NCI-H2196 treated with DMSO at 0.1 percent for 48 hours (cell line): ENCODE measurements around the gene RIN2.

Experiments
- DNase-seq: peaks from one replicate; lab custom pipeline; 2025; ENCODE audit not compliant: unreplicated experiment; lab: John Stamatoyannopoulos, UW

RIN2 gene, protein sequence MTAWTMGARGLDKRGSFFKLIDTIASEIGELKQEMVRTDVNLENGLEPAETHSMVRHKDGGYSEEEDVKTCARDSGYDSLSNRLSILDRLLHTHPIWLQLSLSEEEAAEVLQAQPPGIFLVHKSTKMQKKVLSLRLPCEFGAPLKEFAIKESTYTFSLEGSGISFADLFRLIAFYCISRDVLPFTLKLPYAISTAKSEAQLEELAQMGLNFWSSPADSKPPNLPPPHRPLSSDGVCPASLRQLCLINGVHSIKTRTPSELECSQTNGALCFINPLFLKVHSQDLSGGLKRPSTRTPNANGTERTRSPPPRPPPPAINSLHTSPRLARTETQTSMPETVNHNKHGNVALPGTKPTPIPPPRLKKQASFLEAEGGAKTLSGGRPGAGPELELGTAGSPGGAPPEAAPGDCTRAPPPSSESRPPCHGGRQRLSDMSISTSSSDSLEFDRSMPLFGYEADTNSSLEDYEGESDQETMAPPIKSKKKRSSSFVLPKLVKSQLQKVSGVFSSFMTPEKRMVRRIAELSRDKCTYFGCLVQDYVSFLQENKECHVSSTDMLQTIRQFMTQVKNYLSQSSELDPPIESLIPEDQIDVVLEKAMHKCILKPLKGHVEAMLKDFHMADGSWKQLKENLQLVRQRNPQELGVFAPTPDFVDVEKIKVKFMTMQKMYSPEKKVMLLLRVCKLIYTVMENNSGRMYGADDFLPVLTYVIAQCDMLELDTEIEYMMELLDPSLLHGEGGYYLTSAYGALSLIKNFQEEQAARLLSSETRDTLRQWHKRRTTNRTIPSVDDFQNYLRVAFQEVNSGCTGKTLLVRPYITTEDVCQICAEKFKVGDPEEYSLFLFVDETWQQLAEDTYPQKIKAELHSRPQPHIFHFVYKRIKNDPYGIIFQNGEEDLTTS

DNA sequence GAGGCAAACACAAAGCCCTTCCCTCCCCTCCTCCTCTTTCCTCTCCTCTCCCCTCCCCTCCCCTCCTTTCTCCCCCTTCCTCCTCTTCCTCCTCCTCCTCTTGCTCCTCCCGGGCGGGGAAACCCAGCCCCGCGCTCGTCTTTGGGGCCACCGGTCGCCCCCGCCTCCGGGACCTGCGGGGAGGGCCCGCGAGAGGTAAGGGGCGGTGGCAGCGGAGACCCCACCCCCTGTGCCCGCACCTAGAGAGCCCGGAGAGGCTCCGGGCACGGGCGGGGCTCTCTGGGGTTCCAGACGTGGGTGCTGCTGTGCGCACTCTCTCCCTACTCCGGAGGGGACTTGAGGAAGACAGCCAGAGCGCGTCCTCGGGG, at the start of gene RIN2:
TSS of gene RIN2 (plus strand) at position 126 of the 368 bp plus-strand sequence. CDS start 131,344 bp downstream, outside the sequence.
- no peak for DNase-seq

DNA sequence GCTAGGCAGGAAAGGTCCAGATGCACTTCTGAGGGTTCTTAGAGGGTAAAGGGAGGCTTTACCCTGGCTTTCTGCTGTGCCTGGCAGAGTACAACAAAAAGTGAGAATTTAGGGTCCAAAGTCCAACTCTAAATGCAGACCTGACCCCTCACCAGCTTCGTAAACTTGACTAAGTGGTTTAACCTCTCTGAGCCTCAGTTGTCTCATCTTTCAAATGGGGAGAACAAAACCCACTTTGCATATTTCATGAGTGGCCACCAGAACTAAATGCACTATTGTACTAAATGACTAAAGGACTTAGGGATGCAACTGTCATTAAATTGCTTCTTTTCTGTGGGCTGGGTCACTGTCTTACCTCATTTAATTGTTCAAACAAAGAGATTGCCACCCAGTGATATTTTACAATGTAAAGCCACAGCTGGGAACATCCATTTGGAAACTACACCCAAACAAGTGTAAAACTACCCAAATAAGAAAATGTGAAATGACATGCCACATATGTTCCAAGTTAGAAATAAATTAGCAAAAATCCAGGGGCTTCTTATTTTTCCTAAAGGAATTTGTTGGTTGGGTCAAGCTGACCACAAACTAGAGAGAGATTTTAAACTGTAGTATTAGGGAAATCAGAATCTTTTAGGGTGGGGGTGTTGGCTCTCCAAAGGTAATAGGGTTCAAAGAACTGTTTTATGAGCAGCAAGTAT, 48.3 kb upstream of the RIN2 start:
- DNase-seq: no peak

DNA sequence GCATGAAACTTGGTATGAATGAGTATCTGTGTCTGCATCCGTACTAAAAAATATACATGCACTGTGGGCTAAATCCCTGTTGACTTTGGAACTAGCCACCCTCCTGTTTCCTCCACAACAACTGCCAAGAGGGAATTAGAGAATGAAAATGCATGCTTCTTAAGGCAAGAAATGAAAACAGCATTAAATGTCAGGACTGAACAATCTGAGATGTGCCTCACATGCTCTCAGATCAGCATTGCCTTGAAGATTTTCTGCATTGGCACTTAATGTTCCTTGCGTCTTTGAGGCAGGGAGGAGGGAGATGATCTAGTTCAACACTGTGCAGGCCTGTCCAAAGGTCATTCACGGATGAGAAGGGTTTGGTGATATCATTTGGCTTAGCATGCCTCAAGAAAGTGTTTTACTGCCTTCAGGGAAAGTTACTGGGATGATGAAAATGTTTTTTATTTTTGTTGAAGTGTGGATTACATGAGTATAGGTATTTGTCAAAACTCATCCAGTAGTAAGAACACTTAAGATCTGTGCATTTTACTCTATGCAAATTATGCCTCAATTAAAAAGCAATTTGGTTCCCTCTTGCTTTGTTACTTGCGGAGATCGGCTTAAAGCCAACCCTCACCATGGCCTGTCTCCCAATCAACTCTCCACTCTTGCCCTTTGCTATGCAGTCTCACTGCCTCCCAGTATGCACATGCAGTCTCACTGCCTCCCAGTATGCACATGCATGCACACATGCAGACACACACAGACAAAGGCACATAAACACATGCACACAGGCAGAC, 47.5 kb upstream of the RIN2 start:
- no peak for DNase-seq

DNA sequence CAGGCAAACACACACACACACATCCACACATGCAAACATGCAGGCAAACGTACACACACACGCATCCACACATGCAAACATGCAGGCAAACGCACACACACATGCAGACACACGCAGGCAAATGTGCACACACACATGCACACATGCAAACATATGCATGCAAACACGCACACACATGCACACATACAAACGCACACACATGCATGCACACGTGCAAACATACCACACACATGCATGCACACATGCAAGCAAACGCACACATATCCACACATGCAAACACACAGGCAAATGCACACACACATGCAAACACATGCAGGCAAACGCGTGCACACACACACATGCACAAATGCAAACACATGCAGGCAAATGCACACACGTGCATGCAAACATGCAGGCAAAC, 46.9 kb upstream of the RIN2 start:
- DNase-seq: no peak

DNA sequence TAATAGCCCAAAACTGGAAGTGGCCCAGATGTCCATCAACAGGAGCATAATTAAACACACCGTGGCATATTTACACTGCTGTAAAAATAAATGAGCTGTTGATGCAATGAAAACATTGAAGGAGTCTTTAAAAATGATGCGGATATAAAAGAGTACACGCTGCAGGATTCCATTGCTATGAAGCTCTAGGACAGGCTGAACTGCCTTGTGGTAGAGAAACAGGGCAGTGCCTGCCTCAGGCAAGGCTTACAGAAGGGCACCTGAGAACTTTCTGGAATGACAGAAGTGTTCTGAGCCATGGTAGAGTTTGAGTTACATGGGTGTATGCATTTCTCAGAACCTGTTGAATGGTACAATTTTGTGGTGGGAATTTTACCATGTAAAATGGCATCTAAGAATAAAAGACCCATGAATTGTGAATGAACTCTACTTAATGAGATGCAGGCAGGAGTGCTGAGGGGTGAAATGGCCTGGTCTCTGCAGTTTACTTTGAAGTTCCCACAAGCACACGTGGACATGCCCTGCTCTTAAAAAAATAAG, 45.3 kb upstream of the RIN2 start:
- no peak for DNase-seq

DNA sequence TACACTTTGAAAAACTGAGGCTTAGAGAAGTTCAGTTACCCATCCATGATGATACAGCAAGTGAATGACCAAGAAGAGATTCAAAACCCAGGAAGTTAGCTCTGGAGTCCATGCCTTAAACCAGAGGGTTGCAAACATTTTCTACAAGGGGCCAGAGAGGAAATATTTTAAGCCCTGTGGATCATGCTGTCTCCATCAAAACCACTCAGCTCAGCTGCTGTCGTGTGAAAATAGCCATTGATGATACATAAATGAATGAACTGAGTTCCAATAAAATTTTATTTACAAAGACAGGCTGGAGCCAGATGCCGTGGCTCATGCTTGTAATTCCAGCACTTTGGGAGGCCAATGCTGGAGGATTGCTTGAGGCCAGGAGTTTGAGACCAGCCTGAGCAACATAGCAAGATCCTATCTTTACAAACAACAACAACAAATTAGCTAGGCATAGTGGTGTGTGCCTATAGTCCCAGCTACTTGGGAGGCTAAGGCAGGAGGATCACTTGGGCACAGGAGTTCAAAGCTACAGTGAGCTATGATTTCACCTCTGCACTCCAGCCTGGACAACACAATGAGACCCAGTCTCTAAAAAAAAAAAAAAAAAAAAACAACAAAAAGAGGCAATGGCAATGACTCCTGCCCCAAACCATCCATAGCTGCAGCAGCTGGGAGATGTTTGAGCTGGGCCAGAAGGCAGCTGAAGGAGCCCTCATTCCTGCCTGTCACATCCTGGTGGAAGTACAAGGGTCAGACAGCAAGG, 44.1 kb upstream of the RIN2 start:
- DNase-seq: no peak

DNA sequence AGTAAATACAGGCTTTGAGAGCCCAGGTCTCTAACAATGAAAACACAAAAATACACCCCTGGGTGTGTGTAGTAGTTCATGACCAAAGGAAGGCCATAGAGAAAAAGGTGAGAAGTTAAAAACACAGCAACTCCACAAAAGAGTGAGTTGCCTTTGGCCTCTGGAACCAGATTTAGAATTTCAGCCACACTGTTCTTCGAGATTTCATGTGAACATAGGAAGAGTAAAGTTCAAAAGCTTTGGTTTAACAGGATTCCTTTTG, 43.5 kb upstream of the RIN2 start:
- no peak for DNase-seq

DNA sequence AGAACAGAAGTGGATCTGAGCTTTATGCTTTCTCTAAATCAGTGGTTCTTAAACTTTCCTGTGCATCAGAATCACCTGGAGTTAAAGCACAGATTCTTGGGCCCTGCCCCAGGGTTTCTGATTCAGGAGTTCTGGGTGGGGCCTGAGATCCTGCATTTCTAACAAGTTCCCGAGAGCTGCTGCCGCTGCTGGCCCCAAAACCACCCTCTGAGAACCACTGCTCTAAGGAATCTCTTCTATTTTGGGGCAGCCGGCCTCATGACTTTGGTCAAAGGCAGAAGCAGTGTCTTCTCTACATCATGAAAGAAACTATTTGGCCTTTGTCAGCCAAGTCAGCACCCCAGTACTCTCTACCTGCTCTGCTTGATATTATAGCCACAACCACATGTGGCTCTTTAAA, 42.1 kb upstream of the RIN2 start:
- DNase-seq: no peak

DNA sequence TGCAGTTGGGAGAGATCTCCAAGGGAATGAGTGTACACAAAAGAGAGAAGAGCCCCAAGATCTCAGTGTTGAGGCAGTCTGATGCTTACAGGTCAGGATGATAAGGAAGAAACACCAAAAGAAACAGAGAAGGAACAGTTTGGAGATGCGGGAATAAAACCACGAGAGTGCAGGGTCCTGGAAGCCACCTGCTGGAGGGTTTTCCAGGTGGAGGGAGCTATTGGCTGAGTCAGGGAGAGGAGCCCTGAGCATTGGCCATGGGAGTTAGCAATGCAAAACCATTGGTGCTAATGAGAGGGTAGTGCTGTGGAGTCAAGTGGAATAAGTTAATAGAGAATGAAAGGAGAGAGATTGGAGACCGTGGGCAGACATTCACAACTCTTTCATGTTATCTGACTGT, 39.2 kb upstream of the RIN2 start:
- no peak for DNase-seq

DNA sequence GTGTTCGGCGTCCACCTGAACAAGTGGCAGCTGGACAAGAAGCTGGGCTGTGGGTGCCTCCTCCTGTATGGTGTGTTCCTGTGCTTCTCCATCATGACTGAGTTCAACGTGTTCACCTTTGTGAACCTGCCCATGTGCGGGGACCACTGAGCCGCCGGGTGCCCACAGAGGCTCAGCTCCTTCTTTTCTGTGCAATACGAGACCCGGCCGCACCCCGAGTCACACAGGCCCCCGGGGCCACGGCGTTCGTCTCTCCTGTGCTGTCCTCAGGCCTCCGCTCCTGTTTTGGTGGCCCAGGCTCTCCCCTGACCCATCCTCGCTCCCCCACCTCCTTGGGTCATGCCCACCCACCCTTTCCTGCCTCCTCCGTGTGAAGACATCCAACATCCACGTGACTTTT, 37.1 kb upstream of the RIN2 start:
- no peak for DNase-seq

DNA sequence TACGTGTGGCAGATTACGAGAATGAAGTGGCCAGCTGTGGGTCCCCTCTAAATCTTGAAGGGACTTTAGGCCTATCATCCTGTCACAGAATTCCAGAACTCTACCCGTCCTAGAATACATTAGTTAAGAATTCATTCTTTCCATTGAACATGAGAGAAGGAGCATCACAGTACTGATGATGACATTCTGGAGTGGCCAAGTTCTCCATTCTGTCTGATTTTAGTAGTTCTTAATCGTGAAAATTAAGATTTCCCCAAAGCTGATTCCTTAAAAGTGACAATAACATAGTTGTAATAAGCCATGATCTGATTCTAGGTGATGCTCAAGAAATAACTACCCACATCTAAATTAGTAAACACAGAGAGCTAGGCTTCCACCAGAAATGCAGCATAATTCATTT, 35.0 kb upstream of the RIN2 start:
- DNase-seq: no peak

DNA sequence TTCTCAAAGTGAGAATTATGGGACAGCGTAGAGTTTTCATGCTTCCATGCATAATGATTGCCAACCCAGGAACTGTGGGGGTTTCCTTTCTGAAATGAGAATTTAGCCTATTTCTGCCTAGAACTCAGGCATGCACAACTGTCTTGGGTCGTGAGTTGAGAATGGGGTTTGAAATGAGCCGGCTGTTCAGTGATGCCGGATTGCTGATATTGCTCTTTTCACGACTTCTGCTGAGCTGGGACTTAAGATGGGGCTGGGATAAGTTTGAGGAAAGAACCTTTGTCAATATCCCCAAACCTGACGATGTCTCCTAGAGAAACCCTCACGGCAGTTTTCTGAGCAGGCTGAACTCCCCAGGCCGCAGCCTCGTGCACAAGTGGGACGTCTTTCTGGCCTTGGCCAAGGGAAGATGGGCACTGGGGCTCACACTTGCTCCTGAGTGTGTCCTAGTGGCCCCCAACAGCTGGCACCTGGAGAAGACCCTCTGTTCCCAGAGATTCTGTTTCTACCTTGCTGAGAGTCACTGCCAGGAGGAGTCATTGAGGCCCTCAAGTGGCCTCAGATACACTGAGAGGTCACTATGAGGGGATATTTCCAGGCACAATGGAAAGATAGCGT, 34.1 kb upstream of the RIN2 start:
- no peak for DNase-seq

DNA sequence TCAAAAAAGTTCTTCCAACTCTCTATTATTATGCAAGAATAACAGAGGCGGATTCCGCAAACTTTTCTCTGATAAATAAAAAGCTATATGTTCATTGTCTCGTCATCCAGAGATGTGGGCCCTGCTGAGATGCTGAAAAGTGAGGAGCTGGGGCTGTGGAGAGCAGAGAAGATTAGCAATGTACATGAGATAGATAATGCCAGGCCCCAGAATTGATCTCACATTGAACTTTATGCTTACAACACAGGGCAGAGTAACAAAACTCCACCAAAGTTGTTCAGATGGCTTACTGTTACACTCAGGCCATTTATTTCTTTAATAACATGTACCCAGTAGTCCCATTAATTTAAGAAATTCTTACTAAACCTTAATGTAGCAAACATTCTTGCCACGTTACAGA, 32.7 kb upstream of the RIN2 start:
- DNase-seq: no peak

DNA sequence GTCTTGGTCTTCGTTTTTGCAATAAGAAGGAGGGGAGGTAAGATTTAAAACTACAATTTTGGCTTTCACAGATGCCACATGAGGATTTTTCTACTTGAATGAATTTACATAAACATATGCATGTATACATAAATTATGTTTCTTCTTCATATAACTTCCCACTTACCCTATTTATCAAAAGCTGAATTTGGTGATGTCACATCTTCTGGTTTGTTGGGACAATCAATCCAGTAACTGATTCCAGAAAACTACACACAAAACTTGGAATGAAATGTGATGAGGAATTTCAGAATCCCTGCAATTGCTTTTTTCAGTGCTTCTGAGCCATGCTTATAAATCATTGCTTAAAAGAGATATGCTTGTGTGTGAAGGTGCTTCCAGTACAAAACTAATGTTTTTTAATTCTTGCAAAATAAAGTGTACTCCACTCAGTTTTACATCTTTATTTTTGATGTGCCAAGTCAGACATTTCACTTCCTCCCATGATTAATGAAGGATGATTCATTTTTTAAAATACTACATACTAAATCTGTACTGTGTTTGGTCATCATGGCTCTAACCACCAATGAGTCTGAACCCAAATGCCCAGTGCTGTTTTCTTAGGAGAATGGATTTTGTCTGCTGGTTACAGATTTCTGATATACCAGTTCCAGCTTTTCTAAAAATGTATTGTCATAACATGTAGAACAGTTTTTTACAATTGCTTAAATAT, 32.1 kb upstream of the RIN2 start:
- DNase-seq: no peak

DNA sequence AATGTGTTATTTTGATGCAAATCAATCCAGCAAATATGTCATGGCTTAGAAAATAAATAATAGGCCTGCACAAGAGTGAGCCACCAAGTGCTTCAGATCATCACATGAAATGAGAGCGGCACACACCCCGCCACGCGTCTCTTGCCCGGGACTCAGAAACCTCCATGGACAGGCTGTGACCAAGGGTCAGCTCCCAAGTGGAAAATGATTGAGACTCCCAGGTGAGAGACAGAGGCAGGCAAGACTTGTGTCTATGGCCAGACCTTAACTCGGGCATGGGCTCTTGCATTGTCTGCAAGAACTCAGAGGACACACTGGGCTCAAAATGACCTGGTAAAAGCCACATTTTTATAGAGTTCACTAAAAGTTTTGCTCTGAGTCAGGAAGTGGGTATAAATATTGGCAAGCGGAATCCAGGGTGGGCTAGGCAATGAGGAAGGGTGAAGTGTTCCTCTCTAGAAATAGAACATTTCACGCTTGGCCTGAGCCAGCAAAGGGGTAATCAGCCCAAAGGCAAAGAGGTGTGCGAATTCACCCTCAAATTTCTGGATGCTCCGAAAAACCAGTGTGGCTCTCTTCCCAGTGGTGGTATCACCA, 30.7 kb upstream of the RIN2 start:
- DNase-seq: no peak

DNA sequence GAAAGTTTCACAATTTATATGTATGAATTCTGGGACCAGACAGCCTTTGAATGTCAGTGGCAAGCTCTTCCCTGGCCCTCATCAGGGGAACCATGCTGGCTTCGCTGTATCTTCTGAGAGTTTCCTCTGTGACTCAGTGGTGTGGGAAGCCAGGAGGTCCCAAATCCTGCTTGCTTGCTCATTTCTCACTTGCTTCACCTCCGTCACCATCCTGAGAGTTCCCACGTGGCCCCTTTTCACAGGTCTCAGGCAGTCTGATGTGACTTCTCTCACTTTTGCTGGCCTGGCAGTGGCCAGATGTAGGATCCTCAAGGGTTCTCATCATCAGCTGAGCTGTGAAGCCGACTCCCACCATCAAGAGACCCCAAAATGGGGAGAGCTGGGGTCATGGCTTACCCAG, 28.4 kb upstream of the RIN2 start:
- no peak for DNase-seq

DNA sequence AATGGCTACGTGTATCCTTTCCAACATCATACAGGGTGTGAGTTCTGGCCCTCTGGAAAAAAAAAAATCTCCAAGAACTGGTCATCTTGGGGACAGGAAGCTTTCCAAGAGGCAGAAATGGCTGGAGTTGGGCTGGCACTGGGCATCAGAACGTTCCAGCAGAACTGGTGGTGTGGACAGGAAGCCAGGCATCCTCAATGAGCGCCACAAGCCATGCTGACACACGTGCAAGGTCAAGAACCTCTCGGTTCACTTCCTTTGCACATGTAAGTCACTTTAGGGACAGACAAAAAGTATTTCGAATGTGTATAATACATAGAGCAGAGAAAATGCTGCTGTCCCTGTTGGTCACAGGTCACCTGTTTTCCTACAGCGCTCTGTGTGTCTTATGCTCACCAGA, 27.4 kb upstream of the RIN2 start:
- no peak for DNase-seq

DNA sequence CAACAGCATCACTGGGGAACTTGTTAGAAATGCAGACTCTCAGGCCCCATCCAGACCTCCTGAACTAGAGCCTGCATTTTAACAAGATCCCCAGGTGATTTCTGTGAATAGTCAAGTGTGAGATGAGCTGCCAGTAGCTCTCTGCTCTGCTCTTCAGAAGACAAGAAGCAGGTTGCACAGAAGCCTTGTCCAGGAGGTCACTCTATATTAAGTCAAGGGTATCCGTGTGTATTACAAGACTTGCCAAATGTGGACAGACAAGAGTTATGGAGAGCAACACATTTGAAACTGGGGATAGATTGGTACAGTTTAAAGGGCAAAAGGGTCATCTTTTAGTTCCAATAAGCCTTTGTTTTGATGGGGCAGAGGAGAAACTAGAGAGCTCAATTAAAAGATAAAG, 23.2 kb upstream of the RIN2 start:
- DNase-seq: no peak

DNA sequence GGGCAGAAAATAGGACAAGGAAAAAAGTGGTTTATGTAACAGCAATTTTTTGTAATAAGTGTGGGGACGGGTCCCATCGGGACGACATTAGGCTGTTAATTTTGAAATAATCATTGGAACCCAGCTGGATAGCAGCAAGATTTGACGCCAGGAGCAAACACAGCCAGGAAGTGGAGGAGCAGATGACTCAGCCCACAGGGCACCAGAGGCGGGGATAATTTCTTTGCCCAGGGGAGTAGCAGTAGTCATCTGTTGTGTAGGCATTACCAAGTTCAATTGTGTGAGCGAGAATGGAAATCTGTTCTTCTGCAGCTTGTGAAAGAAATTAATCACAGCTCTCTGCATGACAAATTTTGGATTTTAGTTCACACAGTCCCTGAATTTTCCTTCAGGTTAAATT, 22.6 kb upstream of the RIN2 start:
- no peak for DNase-seq
